Spleen (tissue), 11 donors: Measurements from ENCODE around the gene TMED9. TPM values are rescaled to one million over a fixed set of nuclear protein-coding genes. Genes with fewer than 3 reads are reported as not detected.
A peak's percentile ranks its signal among the peaks of the same experiment; 100 is the strongest.

Experiments
- DNase-seq: peaks from one replicate; pipeline ENCODE4 v3.0.0-alpha.2; 2020
- H3K27ac ChIP-seq, 8 donors: fragments of 200-600 bp; sonication (generic) in 7 of 8; 1 replicate in 4 of 8; 2 replicates in 4 of 8; pipeline versions ENCODE4 v1.5.0 to v1.8.0; 2016 to 2021; ENCODE audit warnings: inconsistent platforms in 4 of 8, mild to moderate bottlenecking in 4 of 8, moderate library complexity in 1 of 8
- H3K27me3 ChIP-seq, 7 donors: fragments of 200-600 bp; sonication (generic) in 6 of 7; replicated peaks in 1 of 7; 1 replicate in 4 of 7; 2 replicates in 3 of 7; pipeline versions ENCODE4 v1.5.0 to v1.8.0; 2016 to 2021; ENCODE audit warnings: inconsistent platforms in 3 of 7, mild to moderate bottlenecking in 1 of 7
- H3K36me3 ChIP-seq, 6 donors: fragments of 200-600 bp; sonication (generic) in 5 of 6; 1 replicate in 4 of 6; 2 replicates in 2 of 6; pipeline versions ENCODE4 v1.5.0 to v1.8.0; 2016 to 2021; ENCODE audit warnings: inconsistent platforms in 2 of 6
- H3K4me1 ChIP-seq, 6 donors: fragments of 200-600 bp; sonication (generic) in 5 of 6; 1 replicate in 3 of 6; 2 replicates in 3 of 6; pipeline versions ENCODE4 v1.5.0 to v1.8.0; 2016 to 2021; ENCODE audit warnings: inconsistent platforms in 3 of 6
- H3K4me3 ChIP-seq, 8 donors: fragments of 200-600 bp; sonication (generic) in 7 of 8; 1 replicate in 4 of 8; 2 replicates in 4 of 8; pipeline versions ENCODE4 v1.5.0 to v1.8.0; 2016 to 2021; ENCODE audit warnings: inconsistent platforms in 4 of 8, mild to moderate bottlenecking in 4 of 8, moderate library complexity in 2 of 8
- H3K9me3 ChIP-seq, 8 donors: fragments of 200-600 bp; sonication (generic) in 7 of 8; 1 replicate in 4 of 8; 2 replicates in 4 of 8; pipeline versions ENCODE4 v1.5.0 to v1.8.0; 2016 to 2021; ENCODE audit warnings: inconsistent platforms in 4 of 8
- POLR2A ChIP-seq, 3 donors: fragments of 450-650 bp; IDR thresholded peaks; one replicate each; pipeline ENCODE4 v1.5.1; 2017; ENCODE audit warnings: antibody characterized with exemption in 3 of 3, mild to moderate bottlenecking in 1 of 3
- POLR2AphosphoS5 ChIP-seq, 3 donors: sonication (generic); formaldehyde crosslinking; IDR thresholded peaks; one replicate each; pipeline ENCODE4 v1.5.1; 2017; ENCODE audit warnings: antibody characterized with exemption in 3 of 3
- WGBS, 5 donors: extraction: QIAGEN DNeasy Blood & Tissue Kit in 3 of 5; methylation state at CpG; one replicate each; pipeline versions ENCODE4 v1.1.5 to v1.1.7; 2013 to 2018; 5-methylcytosine and 5-hydroxymethylcytosine counted together
- intact Hi-C: fragments of 100-400 bp; cut with DNase I; formaldehyde crosslinking; loops from one replicate; pipeline ENCODE4 v1.15.0; 2023; ENCODE audit warnings: low total_unique reads
- polyA plus RNA-seq, 3 donors: library from polyadenylated mRNA; stranded (reverse); fragments of 200-250 nt; gene quantifications; one replicate each; pipeline ENCODE4 v1.2.1, GENCODE V29; 2013
- total RNA-seq, 7 donors: library from RNA; depleted of rRNA in 3 of 7; stranded (reverse); fragments of >200 nt in 3 of 7; fragmentation: NEBNext Ultra II Directional in 4 of 7; extraction: Animal tissue kit (Norgen Biotek cat#: 25700) in 4 of 7; gene quantifications; one replicate each; pipeline versions ENCODE4 v1.1.0 to v1.2.1, GENCODE V29; 2016 to 2021
- TF ChIP-seq, protein P1 (sequence below), 11 experiments: fragments of 200-600 bp in 7 of 11; fragments of 450-650 bp in 4 of 11; sonication (generic) in 4 of 11; IDR thresholded peaks in 8 of 11; conservative IDR thresholded peaks in 3 of 11; 1 replicate in 7 of 11; 2 replicates in 4 of 11; pipeline versions ENCODE4 v1.4.0 to v1.8.0; 2016 to 2021; ENCODE audit warnings: antibody characterized with exemption in 11 of 11, inconsistent platforms in 4 of 11, mild to moderate bottlenecking in 1 of 11
- donor health status: healthy with polysubstance abuse.
- donor health status: DM: no; HTN: no; CAD: no; lungs with moderate emphysema.
- donor health status: DM: no; HTN: no; CAD: no.
- donor health status: Bipolar disorder and iron deficiency.
- donor health status: healthy.
- donor health status: DM: no; HTN: no; CAD: no.
- donor health status: DM: yes; HTN: yes; CAD: no.

The TMED9 gene
- total and polyA plus RNA-seq, 10 donors = 52.6 to 126 (median 98.2) TPM

DNA sequence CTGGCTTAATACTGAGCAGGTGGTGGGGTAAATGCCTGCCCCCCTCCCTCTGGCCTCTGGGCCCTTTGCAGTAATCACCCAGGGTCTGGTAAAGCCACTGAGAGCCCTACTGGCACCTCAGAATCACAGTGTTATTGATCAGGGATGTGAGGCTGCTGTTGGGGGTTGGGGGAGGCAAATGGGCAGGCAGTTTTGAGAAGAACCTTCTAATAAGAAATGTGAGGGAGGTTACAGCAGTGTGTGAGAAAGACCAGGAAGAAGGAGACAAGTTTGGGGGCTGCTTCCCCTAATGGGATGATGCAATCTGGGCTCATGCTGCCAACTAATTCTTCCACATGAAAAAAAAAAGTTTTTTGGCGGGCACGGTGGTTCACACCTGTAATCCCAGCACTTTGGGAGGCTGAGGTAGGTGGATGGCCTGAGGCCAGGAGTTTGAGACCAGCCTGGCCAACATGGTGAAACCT is 4.8 kb downstream of the TMED9 start:
- intact Hi-C loops = no loop called here
- Histone ChIP-seq H3K27me3 (no peaks in the 10 kb centered on the region), H3K27ac (no peak overlapping the region), H3K9me3 (no peaks in the 10 kb centered on the region), H3K4me1 (peaks cover 5 to 73% (median 48%) of the 10 kb centered on the region in 6 donors), H3K36me3 (peaks cover 0 to 41% (median 36%) of the 10 kb centered on the region in 6 donors), H3K4me3 (no peak overlapping the region)
- no peak for DNase-seq
- TF ChIP-seq POLR2AphosphoS5 (IDR thresholded peaks at IDR 0.05) (no peak), POLR2A (IDR thresholded peaks at IDR 0.05) (no peak)
- TF ChIP-seq, protein P1, sequence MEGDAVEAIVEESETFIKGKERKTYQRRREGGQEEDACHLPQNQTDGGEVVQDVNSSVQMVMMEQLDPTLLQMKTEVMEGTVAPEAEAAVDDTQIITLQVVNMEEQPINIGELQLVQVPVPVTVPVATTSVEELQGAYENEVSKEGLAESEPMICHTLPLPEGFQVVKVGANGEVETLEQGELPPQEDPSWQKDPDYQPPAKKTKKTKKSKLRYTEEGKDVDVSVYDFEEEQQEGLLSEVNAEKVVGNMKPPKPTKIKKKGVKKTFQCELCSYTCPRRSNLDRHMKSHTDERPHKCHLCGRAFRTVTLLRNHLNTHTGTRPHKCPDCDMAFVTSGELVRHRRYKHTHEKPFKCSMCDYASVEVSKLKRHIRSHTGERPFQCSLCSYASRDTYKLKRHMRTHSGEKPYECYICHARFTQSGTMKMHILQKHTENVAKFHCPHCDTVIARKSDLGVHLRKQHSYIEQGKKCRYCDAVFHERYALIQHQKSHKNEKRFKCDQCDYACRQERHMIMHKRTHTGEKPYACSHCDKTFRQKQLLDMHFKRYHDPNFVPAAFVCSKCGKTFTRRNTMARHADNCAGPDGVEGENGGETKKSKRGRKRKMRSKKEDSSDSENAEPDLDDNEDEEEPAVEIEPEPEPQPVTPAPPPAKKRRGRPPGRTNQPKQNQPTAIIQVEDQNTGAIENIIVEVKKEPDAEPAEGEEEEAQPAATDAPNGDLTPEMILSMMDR (IDR thresholded peaks at IDR 0.05 in 8 of 11, conservative IDR thresholded peaks at IDR 0.05 in 3 of 11) = no peak
- WGBS, 5 donors = 83 to 95% (median 92%) methylated on average over 2 of the region's 2 CpGs

DNA sequence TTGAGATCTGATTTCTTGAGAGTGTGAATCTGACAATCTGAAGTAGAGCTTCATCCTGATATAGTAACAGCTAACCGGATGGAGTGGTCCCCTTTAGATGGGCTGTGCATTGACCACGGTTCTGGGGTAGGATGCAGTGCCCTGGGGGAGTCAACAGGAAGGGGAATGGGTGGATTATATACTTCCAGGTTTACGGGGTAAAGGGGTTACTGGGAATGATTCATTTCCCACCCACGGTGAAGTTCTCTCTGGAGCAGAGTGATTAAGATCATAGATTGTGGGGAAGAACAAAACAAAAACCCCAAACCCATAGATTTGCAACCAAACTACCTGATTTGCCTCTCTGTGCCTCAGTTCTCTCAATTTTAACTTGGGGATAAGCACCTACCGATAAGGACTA is 6.5 kb downstream of the TMED9 start:
- 24 to 40% (median 36%) methylated on average over 5 of the region's 5 CpGs for WGBS, 5 donors
- peaks cover under 1 to 64% (median 37%) of the 10 kb centered on the region in 6 donors for H3K4me1 ChIP-seq
- intact Hi-C loops = no loop called here
- peak overlapping the region in 1 of 8 donors; percentile 93 for H3K27ac ChIP-seq
- H3K27me3 ChIP-seq = no peaks in the 10 kb centered on the region
- TF ChIP-seq, protein P1 (IDR thresholded peaks at IDR 0.05 in 8 of 11, conservative IDR thresholded peaks at IDR 0.05 in 3 of 11) = no peak
- TF ChIP-seq POLR2AphosphoS5 (IDR thresholded peaks at IDR 0.05) = no peak
- TF ChIP-seq POLR2A (IDR thresholded peaks at IDR 0.05) = no peak
- H3K9me3 ChIP-seq = no peaks in the 10 kb centered on the region
- H3K4me3 ChIP-seq = peak overlapping the region in 1 of 8 donors; percentile 94
- H3K36me3 ChIP-seq = peaks cover 0 to 41% (median 33%) of the 10 kb centered on the region in 6 donors
- no peak for DNase-seq

DNA sequence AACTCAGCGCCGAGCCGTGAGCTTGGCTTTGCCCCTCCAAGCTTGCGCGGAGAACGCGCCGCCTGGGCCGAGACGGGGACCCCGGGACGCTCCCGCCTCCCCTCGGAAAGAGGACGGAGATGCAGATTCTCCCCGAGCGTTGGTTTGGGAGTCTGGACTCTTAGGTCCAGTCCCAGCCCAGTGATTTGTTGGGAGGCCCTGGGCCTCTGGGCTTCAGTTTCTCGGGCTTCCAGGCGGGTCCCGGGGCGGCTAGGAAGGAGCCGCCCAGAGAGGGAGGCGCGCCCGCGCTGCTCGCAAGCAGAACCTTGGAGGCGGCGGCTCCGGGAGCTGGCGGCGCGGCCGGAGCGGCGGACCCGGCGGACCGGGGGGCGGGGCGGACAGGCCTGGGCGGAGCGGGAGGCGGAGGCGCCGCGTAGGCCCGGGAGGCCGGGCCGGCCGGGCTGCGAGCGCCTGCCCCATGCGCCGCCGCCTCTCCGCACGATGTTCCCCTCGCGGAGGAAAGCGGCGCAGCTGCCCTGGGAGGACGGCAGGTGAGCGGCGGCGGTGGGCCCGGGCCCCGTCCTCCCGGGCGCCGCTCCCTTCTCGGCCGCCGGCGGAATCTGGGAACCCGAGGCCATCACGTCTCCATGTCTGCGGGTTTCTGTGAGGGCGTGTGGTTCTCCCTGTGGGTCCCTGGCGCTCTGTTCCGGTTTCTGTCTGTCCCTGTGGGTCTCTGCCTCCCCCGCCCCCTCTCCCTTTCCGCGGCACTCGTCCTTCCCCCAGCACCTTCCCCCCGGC is 7.9 kb downstream of the TMED9 start, which contains the start of gene B4GALT7:
TSS of gene B4GALT7 (plus strand) at position 402 of the 777 bp plus-strand sequence. CDS start at position 481, 79 bp downstream.
- peaks cover 0 to 41% (median 19%) of the 10 kb centered on the region in 6 donors for H3K36me3 ChIP-seq
- intact Hi-C loops = loop anchor here (10.0 kb wide), 1 partner anchor 465 kb away; no protein-coding TSS in a partner anchor
- peaks cover 0 to 54% (median 29%) of the 10 kb centered on the region in 6 donors for H3K4me1 ChIP-seq
- no peaks in the 10 kb centered on the region for H3K9me3 ChIP-seq
- 0 to 1% (median 0%) methylated on average over 40 to 86 of the region's 86 CpGs for WGBS, 5 donors
- peak within 1 kb of the TSS; percentile 85 to 93 (median 90) for H3K27ac ChIP-seq
- TF ChIP-seq, protein P1 (IDR thresholded peaks at IDR 0.05 in 8 of 11, conservative IDR thresholded peaks at IDR 0.05 in 3 of 11) = peak in 1 of 11 experiments; percentile 25
- peak; percentile 75 to 86 (median 84) for TF ChIP-seq POLR2AphosphoS5 (IDR thresholded peaks at IDR 0.05)
- peak in 2 of 3 donors; percentile 49 to 60 for TF ChIP-seq POLR2A (IDR thresholded peaks at IDR 0.05)
- H3K27me3 ChIP-seq = no peaks in the 10 kb centered on the region
- peak; percentile 96 for DNase-seq
- H3K4me3 ChIP-seq = peak within 1 kb of the TSS; percentile 73 to 94 (median 82)
